ENCODE measurements around the gene SLC44A3.

The SLC44A3 gene

GRCh38 chr1:94777281-94777680, 42.9 kb upstream of the SLC44A3 start:
- TF ChIP-seq ZFX (IDR thresholded peaks at IDR 0.05) (no peak), CTCF (conservative IDR thresholded peaks at IDR 0.05) (no peak)
- H3K27ac ChIP-seq = no peak overlapping the region

DNA sequence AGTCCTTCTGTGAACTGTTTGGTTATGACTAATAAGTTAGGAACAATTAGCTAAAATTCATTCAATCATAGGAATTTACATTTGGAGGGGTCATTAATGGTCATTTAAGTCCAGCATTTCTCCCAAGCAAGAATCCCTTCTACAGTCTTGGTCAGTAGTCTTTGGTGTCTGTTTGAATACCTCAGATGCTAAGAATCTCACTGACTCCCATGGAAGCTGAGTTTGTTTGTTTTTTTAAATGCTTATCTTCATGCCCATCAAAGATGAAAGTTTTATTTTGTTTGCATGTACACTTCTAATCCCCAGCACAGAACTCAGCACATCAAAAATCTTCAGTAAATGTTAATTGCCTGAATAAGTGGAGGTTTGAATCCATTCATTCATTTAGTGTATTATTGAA, 41.3 kb upstream of the SLC44A3 start:
- TF ChIP-seq ZFX (IDR thresholded peaks at IDR 0.05) = no peak
- TF ChIP-seq CTCF (conservative IDR thresholded peaks at IDR 0.05) = no peak
- H3K27ac ChIP-seq = no peak overlapping the region

DNA sequence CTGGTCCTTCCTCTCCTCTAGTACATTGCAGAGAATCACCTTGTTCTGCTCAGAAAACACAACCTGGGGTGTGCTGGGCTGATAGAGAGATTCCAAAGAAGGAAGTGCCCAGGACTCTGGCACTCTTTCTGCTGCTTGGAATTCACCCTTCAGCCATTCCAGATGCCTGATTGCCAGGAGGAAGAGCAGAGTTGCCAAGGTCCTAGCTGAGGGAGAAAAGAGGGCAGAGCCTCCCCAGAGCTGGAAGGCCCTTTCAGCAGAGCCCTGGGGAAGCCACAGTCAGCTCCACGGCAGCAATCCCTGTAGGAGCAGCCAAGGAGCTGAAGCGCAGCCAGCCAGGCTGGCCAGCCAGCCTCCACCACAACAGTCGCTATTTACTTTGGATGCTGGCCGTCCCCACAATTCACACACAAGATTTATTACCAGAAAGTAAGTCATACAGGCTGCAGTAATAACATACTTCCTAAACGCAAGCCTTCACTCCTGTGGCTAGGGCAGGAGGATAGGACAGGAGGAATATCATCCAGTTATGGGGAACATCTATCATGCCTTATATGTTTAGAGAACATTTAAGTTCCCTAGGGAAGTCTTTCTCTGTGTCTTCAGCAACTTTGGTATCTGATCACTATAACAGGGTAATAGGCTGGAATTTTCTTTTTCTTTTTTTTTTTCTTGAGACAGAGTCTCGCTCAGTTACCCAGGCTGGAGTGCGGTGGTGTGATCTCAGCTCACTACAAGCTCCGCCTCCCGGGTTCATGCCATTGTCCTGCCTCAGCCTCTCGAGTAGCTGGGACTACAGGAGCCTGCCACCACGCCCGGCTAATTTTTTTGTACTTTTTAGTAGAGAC, 36.6 kb upstream of the SLC44A3 start:
- H3K27ac ChIP-seq = peak overlapping the region; percentile 80
- TF ChIP-seq ZFX (IDR thresholded peaks at IDR 0.05) (no peak), CTCF (conservative IDR thresholded peaks at IDR 0.05) (no peak)

DNA sequence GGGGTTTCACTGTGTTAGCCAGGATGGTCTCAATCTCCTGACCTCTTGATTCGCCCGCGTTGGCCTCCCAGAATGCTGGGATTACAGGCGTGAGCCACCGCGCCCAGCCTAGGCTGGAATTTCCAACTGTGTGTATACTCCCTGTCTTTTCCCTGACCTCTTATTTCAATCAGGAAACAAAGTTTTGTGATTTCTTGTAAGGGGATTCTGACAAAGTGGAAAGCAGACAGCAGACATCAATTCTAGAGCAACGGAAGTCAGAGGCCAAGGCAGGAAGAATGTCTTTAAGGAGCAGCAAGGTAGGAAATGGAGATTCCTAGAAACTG, 36.0 kb upstream of the SLC44A3 start:
- TF ChIP-seq CTCF (conservative IDR thresholded peaks at IDR 0.05) = no peak
- no peak for TF ChIP-seq ZFX (IDR thresholded peaks at IDR 0.05)
- H3K27ac ChIP-seq = peak overlapping the region; percentile 80

- H3K27ac ChIP-seq = no peak overlapping the region
- TF ChIP-seq ZFX (IDR thresholded peaks at IDR 0.05) = no peak
- no peak for TF ChIP-seq CTCF (conservative IDR thresholded peaks at IDR 0.05)
Measured at GRCh38 chr1:94787691-94788090, 32.5 kb upstream of the SLC44A3 start.

DNA sequence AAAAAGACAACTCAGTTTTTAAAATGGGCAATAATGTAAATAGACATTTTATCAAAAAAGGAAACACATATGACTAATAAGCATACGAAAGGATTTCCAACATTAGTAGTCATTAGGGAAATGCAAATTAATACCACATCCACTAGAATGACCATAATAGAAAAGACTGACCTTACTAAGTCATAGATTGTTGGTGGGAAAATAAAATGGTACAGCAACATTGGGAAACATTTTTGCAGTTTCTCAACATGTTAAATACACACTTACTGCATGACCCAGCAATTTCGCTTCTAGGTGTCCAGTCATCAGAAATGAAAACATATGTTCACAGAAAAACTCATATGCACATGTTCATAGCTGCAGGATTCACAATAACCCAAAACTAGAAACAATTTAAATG, 29.9 kb upstream of the SLC44A3 start:
- TF ChIP-seq CTCF (conservative IDR thresholded peaks at IDR 0.05) = no peak
- no peak for TF ChIP-seq ZFX (IDR thresholded peaks at IDR 0.05)
- no peak overlapping the region for H3K27ac ChIP-seq

- TF ChIP-seq ZFX (IDR thresholded peaks at IDR 0.05) (no peak), CTCF (conservative IDR thresholded peaks at IDR 0.05) (no peak)
- H3K27ac ChIP-seq = no peak overlapping the region
Measured at GRCh38 chr1:94790670-94791069, 29.5 kb upstream of the SLC44A3 start.

All from C4-2B (cell line).